Activated CD4-positive, alpha-beta T cell treated with anti-CD3 and anti-CD28 coated beads, Interleukin-2, amount 50 U/mL, for 48 hours (primary cell): Measurements from ENCODE around the gene CSGALNACT2.
"Not testable (repeated sequence)": the region's sequence is repeated elsewhere in the genome, so short reads cannot be mapped to it uniquely, and the experiment has no call there.

Source experiments
- DNase-seq, 2 experiments: peaks; one replicate each; pipeline ENCODE4 v3.0.0-alpha.2; 2020

The CSGALNACT2 gene, protein sequence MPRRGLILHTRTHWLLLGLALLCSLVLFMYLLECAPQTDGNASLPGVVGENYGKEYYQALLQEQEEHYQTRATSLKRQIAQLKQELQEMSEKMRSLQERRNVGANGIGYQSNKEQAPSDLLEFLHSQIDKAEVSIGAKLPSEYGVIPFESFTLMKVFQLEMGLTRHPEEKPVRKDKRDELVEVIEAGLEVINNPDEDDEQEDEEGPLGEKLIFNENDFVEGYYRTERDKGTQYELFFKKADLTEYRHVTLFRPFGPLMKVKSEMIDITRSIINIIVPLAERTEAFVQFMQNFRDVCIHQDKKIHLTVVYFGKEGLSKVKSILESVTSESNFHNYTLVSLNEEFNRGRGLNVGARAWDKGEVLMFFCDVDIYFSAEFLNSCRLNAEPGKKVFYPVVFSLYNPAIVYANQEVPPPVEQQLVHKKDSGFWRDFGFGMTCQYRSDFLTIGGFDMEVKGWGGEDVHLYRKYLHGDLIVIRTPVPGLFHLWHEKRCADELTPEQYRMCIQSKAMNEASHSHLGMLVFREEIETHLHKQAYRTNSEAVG

DNA sequence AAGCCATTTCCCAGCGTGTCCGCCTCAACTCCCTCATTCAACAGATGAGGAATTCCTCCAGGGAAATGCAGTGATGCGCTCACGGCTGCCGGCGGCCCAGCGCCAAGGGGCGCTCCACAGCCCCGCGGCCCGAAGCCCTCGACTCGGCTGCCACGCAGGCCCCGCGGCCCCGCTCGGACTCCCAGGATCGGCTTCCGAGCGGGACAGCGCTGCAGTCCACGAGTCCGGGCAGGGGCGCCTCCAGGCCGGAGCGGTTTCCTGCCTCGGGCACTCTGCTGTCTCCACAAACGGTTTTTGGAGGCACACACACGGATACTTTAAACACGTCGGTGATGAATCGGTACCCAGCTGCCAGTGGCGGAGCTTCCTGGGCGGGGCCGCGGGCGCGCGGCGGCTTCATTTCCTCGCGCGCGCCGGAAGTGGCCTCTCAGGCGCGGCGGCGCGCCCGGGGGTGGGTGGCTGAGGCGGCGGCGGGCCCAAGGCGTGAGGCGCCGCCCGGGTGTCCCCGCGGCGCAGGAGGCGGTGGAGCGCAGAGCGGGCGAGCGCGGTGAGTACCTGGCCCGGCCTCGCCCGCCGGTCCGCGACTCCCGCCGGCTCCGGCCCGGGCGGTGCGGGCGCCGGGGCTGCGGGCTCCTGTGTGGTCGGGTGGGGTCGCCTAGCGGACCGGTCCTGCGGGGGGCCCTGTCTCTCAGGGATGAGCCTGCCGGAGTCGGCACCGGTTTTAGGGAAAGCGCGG, at the start of gene CSGALNACT2:
Gene CSGALNACT2, plus strand, starts transcription at position 425 of the 736 bp plus-strand sequence. CDS start 16,705 bp downstream, outside the sequence.
- peak; percentile 84 to 88 for DNase-seq

DNA sequence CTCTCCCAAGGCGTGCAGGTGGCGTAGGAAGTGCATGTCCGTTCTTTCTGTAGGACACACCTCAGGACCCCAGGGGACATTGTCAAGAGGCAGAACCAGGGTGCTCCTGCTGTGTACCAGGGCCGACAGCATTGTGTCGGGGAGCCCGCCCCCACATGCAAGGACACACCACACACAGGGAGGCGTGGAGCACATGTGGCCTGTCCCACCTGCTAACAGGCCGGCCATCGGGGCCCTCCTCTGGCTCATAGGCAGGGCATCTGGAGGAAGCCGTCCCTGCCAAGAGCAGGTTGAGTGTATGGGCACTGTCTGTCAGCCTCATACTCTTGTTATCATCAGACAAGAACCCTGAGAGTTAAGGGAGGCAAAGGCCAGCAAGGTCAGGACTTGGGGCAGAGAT, 48.7 kb upstream of the CSGALNACT2 start:
- no peak for DNase-seq

DNA sequence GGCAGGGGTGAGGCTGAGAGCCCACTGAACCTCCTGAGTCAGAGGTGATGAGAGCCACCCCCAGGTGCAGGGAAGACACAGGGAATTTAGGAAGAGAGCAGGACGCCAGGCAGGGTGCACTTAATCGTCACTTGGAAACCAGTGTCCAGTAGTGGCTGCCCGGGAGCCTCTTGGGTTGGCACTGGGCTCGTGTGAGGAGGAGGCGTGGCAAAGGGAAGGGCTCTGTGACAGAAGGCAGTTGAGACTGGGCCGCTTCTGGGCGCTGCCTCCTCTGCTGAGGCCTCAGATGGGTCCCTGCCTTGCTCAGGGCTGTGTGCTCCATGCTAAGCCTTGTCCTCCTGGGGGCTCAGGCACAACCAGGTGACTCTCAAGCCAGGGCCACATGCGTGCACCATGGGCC, 48.1 kb upstream of the CSGALNACT2 start:
- DNase-seq: no peak

DNA sequence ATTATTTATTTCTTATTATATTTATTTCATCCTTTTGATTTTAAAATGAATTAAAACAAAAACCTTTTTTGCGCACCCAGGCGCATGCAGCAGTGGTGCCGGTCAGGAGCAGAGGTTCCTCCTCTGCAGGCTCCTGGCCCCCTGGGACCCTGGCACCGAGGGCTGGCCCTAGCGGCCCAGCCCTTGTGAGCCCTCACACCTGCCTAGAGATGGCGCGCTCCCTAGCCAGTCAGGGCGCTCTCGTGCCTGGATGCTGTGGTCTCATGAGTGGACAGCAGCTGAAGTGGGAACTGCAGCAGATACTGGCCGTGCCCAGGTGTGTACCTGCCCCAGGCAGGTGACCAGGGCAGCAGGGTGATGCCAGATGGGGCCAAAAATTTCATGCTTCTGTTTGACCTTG, 47.6 kb upstream of the CSGALNACT2 start:
- DNase-seq: no peak

DNA sequence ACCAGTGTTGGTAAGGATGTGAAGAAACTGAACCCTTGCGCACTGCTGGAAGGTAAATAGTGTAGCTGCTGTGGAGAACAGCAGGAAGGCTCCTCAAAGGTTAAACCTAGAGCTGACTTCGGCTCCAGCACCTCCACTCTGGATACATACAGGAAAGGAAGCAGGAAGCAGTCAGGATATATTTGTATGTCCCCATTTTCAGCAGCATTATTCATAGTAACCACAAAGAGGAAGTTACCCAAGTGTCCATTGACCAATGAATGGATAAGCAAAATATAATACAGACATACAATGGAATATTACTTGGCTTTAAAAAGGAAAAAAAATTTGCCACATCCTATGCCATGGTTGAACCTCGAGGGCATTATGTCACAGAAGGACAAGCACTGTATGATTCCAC, 46.4 kb upstream of the CSGALNACT2 start:
- no peak for DNase-seq

DNA sequence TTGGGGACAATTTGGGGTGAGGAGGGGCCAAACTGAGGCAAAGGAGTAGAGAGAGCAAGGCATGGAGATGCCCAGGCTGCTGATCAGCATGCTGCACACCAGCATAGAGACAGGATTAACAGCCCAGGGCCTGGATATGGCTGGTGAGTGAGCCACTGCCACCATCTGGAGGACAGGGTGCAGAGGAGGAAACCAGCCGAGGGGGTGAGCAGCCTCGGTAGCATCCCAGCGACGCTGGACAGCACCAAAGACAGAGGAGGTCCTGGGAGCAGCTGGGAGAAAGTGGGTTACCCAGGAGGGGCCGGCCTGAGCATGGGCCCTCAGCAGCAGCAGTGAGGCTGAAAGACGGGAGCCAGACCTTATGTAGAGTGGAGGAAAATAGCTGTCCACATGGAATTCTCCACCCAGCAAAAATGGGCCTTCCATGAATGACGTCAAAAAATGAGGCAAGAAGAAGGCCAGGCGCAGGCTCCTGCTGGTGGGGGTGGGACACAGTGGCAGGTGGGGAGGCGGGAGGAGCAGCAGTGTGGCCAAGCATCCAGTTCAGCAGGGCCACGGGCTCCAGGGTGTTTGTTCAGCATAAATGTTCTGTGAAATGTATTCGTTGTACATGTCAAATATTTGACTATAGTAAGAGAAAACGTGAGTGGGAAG, 44.7 kb upstream of the CSGALNACT2 start:
- no peak for DNase-seq

DNA sequence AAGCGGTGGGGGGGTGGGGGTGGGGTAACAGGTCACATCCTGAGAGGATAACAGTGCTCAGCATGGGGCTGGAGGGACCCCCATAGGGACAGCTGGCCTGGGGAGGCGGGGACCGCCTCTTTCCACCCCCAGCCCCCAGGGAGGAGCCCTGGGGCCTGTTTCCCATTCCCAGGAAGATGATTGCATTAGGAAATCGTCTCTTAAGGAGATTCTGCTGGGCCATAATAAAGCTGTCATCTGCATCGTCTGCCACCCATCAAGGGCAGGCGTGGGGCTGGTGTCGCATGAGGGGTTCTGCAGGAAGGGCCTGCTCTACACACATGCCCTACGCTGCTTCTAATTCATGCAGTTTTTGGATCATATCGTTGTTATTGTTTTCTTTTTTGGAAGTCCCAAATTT, 44.2 kb upstream of the CSGALNACT2 start:
- DNase-seq: no peak

DNA sequence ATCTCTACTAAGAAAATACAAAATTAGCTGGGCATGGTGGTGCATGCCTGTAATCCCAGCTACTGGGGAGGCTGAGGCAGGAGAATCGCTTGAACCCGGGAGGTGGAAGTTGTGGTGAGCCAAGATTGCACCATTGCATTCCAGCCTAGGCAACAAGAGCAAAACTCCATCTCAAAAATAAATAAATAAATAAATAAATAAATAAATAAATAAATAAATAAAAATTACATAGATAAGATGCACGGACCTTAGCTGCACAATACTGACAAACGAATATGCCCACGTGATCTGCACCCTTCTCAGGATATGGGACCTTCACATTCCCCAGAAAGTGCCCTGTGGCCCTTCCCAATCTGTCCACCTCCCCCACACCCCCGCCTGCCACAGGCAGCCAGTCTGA, 38.9 kb upstream of the CSGALNACT2 start:
- not testable (repeated sequence) for DNase-seq

DNA sequence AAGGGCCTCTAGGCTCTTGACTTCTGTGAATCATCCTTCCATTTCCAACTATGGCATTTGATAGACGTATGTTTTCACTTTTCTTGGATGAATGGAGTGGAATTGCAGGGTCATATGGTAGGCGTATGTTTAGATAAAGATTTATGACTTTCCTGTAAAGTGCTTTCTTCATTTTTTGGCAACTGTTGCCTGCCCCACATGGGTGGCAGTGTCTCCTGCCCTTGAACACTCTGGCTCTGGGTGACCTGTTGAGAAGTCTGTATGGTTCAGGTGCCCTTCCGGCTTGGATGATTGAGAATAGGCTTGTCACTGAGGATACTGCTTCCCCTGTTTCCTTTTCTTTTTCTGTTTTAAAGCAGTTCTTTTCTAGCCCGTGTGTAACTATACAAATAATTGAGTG, 38.3 kb upstream of the CSGALNACT2 start:
- DNase-seq: no peak

DNA sequence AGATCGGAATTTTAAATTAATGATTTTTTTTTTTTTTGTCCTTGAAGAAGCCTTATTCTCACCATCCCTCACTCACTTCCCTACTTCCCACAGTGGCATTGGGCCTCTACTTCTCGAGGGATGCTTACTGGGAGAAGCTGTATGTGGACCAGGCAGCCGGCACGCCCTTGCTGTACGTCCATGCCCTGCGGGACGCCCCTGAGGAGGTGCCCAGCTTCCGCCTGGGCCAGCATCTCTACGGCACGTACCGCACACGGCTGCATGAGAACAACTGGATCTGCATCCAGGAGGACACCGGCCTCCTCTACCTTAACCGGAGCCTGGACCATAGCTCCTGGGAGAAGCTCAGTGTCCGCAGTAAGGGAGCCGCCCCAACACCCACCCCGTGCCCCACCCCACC, 37.9 kb upstream of the CSGALNACT2 start:
- no peak for DNase-seq

DNA sequence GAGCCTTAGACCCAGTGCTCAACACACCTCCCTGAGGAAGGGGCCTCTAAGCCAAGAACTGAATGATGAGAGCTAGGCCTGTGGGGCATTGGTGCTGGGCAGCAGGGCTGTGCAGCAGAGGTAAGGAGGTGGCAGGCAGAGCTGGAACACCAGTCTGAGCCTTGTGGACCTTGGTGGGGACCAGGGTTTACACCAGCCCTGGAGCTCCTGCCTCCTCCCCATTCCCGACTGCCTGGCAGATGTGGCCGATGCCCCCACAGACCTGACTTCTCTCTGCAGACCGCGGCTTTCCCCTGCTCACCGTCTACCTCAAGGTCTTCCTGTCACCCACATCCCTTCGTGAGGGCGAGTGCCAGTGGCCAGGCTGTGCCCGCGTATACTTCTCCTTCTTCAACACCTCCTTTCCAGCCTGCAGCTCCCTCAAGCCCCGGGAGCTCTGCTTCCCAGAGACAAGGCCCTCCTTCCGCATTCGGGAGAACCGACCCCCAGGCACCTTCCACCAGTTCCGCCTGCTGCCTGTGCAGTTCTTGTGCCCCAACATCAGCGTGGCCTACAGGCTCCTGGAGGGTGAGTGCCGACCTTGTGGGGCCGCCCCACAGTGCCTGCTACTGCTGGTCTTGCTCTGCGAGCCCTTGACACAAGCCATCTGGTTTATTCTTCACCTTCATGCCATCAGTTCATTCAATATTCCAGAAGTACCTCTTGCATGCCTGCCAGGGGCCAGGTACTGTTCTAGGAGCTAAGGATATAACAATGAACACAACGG, 36.0 kb upstream of the CSGALNACT2 start:
- no peak for DNase-seq

DNA sequence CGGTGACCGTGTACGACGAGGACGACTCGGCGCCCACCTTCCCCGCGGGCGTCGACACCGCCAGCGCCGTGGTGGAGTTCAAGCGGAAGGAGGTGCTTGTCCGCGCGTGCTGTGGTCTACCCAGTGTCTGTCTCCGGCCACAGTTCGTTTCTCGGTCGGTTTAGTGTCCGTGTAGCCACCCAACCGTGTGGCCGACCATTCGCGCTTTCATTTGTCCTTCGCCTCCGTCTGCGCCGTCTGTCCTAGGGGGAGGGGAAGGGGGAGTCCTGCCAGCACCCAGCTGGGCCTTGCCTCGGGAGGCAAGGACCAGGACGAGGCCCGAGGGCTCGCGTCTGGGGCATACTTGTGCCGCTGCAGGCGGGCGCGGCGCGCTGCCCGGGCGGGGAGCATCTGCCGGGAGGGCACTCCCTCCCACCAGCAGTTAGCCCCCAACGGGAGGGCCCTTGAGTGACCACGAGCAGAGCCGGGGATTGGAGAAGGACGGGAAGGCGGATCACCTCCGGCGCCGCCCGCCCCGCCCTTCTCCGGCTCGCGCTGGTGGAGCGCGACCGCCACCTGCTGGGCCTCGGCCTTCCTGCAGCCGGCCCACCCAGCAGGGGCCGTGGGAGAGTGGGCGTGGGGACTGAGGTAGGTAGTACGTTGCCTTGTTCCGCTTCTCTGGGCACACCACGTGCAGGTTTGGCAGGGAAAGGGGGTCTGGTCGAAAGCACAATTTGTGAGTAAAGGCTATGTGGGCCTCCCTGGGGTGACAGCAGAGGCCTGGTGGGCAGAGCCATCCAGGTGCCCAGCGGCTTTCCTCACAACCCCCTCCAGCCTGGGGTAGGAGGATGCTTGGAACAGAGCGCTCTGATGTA, 32.9 kb upstream of the CSGALNACT2 start:
- peak; percentile 81 for DNase-seq

DNA sequence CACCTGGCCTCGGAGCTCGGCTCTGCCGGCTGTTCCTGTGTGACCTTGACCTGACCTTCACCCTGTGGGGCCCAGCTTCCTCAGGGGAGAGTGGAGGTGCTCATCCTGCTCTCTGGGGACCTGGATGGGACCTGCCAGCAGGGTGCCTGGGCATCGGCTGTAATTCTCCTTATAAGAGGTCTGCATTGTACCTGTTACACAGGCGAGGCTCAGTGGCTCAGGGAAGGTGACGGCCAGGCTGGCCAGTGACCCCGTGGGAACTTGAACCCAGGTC, 32.4 kb upstream of the CSGALNACT2 start:
- DNase-seq: no peak

DNA sequence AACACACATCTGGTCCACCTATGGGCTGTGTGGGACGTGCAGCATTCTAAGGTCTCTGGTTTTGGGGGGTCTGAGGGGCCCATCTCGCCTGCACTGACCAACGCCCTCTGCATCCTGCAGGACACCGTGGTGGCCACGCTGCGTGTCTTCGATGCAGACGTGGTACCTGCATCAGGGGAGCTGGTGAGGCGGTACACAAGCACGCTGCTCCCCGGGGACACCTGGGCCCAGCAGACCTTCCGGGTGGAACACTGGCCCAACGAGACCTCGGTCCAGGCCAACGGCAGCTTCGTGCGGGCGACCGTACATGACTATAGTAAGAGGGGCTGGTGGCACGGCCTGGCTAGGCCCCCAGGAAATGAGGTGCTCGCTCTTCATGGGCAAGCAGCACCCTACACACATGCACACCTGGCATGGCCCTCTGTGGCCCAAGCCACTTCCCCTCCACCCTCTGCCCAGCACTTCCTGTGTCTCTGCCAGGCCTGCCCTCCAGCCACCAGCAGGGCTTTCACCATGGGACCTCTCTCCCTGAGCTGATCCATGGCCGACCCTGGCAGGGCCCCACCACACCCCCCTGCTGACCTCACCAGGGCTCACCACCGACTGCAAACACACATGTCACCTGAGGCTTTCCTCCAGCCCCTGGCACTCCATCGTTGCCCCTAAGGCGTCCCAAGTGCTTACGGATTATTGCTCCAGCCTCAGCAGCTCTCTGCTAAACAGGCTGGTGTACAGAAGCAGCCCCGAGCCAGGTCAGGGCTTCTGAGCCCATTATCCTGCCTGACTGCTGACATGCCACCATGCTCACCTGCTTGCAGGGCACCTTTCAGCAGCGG, 31.8 kb upstream of the CSGALNACT2 start:
- DNase-seq: no peak

DNA sequence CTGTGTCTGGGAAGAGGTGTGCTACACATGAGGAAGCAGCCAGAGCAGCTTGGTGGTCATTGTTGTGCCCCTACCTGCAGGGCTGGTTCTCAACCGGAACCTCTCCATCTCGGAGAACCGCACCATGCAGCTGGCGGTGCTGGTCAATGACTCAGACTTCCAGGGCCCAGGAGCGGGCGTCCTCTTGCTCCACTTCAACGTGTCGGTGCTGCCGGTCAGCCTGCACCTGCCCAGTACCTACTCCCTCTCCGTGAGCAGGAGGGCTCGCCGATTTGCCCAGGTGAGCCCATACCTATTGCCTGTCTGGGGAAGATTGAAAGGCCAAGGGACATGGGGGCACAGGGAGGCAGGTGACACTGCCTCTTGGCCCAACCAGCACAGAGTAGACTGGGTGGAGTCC, 29.3 kb upstream of the CSGALNACT2 start:
- DNase-seq: no peak

DNA sequence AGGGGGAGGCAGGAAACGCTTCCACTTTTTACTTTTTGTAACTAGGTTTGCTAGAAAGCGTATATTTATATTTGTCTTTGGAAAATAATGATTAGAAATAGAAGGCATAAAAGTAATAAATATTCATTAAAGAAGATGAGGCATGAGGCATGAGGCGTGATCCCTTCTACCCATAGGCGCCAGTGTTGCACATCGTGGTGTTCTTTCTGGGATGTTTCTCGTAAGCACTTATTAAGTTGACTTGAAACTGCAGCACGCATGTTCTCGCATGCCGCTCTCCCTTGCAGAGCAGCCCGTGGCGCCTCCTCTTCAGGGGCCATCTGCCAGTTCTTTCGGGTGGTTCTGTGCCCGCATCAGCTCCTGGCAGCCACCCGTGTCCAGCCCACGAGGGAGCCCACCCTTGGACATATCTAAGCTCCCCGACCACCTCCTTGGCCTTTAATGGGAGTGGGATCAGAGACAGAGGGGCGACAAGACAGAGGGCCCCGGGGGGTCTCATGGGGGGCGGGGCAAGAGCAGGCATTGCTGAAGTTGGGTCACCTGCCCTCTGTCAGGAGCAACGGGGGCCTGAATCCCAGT, 28.5 kb upstream of the CSGALNACT2 start:
- no peak for DNase-seq

DNA sequence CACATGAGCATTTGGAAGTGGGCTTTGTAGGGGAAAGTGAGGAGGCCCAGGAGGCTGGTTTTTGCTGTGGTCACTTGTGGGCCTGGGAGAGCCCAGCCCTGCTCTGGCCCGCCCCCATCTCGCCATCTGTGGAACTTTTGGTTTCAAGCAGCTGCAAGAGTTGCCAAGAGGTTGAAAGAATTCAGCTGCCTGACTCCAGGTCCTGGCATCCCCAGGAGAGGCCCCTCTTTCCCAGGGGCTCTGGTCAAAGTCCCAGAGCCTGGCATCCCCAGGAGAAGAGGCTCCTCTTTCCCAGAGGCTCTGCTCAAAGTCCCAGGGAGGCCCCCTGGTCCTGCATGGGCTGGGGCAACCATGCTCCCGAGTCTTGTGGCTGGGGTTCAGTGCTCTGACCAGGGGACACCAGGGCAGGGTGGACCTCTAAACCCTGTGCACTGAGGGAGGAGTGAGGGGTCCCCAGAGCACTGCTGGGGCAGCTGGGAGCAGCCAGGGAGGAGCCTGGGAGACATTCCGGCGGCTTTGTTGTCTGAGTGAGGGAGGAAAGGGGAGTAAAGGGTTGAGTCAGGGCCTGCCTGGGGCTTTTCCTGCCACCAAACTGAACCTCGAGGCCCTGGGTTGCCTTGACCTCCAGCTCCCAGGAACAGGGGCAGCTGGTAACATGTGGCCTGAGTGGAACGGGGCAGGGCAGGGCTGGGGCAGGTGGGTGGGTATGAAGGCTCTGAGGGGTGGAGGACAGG, 27.7 kb upstream of the CSGALNACT2 start:
- no peak for DNase-seq

DNA sequence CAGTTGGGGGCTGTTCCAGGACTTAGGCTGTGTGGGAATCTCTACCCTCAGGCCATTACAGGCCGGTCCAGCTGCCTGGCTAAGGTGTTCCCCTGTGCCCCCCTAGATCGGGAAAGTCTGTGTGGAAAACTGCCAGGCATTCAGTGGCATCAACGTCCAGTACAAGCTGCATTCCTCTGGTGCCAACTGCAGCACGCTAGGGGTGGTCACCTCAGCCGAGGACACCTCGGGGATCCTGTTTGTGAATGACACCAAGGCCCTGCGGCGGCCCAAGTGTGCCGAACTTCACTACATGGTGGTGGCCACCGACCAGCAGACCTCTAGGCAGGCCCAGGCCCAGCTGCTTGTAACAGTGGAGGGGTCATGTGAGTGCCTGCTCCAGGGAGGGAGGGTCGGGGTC, 27.1 kb upstream of the CSGALNACT2 start:
- DNase-seq: no peak

DNA sequence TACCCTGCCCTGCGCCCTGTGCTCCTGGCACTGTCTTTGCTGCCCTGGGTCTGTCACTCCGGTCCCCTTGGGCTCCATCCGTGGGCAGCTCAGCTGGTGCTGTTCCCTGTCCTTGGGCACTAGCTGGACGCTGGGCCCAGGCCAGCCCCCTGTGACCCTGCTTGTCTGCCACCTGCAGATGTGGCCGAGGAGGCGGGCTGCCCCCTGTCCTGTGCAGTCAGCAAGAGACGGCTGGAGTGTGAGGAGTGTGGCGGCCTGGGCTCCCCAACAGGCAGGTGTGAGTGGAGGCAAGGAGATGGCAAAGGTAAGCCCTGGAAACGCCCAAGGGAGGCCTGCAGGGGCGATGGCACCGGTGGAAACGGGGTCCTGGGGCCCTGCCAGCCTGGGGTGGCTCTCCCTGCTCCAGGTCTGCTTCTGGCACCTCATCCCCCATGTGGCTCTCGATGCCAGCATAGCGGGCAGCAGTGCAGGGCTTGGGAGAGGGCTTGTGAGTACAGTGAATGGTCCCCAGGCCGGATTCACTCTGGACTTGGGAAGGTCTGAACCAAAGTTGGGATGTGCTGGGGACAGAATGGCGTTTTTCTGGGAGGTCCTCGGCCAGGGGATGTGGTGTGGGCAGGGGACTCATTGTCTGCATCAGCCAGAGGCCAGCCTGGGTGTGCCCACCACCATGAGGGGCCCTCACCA, 26.2 kb upstream of the CSGALNACT2 start:
- DNase-seq: no peak
